CD14-positive monocyte (primary cell): ENCODE measurements around the gene BORCS5. TPM values are rescaled to one million over a fixed set of nuclear protein-coding genes. Genes with fewer than 3 reads are reported as not detected.

Source experiments
- DNase-seq, 3 donors: peaks; one replicate each; pipeline ENCODE4 v3.0.0-alpha.2; 2011 to 2022
- H2AFZ ChIP-seq: 2 replicates; pipeline ENCODE4 v1.6.0; 2012; ENCODE audit warnings: mild to moderate bottlenecking, low read depth, low read length, inconsistent platforms; ENCODE audit not compliant: insufficient read depth, poor library complexity, severe bottlenecking
- H3K27ac ChIP-seq, 2 donors: 1 replicate in 1 of 2; 2 replicates in 1 of 2; pipeline ENCODE4 v1.5.1; 2012 to 2013; ENCODE audit warnings: low read length in 2 of 2, control low read depth in 1 of 2, inconsistent platforms in 1 of 2, low read depth in 1 of 2, mild to moderate bottlenecking in 1 of 2
- H3K27me3 ChIP-seq, 2 donors: one replicate each; pipeline versions ENCODE4 v1.6.0 to v1.6.1; 2011 to 2013; ENCODE audit warnings: low read length in 2 of 2; ENCODE audit not compliant: control insufficient read depth in 2 of 2, insufficient read depth in 2 of 2
- H3K36me3 ChIP-seq, 2 donors: replicated peaks in 1 of 2; 1 replicate in 1 of 2; 2 replicates in 1 of 2; pipeline versions ENCODE4 v1.5.1 to v1.6.1; 2012 to 2013; ENCODE audit warnings: low read length in 2 of 2, control low read depth in 1 of 2, inconsistent platforms in 1 of 2, mild to moderate bottlenecking in 1 of 2; ENCODE audit not compliant: insufficient read depth in 2 of 2, control insufficient read depth in 1 of 2
- H3K4me1 ChIP-seq, 2 donors: 1 replicate in 1 of 2; 2 replicates in 1 of 2; pipeline versions ENCODE4 v1.5.1 to v1.6.1; 2012 to 2013; ENCODE audit warnings: low read length in 2 of 2, control low read depth in 1 of 2, inconsistent platforms in 1 of 2, mild to moderate bottlenecking in 1 of 2, moderate library complexity in 1 of 2; ENCODE audit not compliant: insufficient read depth in 2 of 2, control insufficient read depth in 1 of 2
- H3K4me2 ChIP-seq: replicated peaks from 2 replicates; pipeline ENCODE3; 2012; ENCODE audit warnings: low read length, moderate library complexity, mild to moderate bottlenecking; ENCODE audit not compliant: poor library complexity, severe bottlenecking; ENCODE audit errors: extremely low read depth
- H3K4me3 ChIP-seq, 3 experiments: fragments of 200-600 bp in 1 of 3; sonication (generic) in 1 of 3; replicated peaks in 1 of 3; 1 replicate in 2 of 3; 2 replicates in 1 of 3; pipeline ENCODE4 v1.5.1; 2011 to 2013; ENCODE audit warnings: low read length in 3 of 3, mild to moderate bottlenecking in 3 of 3, control low read depth in 2 of 3, low read depth in 2 of 3, inconsistent platforms in 1 of 3, moderate library complexity in 1 of 3
- H3K79me2 ChIP-seq: 2 replicates; pipeline ENCODE4 v1.6.0; 2012; ENCODE audit warnings: mild to moderate bottlenecking, control low read depth, inconsistent platforms, low read length, moderate library complexity; ENCODE audit not compliant: insufficient read depth
- H3K9ac ChIP-seq: 2 replicates; pipeline ENCODE4 v1.6.0; 2017; ENCODE audit warnings: low read length, mild to moderate bottlenecking; ENCODE audit not compliant: insufficient read depth, poor library complexity, severe bottlenecking
- H3K9me3 ChIP-seq, 2 donors: replicated peaks in 1 of 2; 1 replicate in 1 of 2; 2 replicates in 1 of 2; pipeline versions ENCODE4 v1.5.1 to v1.6.1; 2012 to 2013; ENCODE audit warnings: low read length in 2 of 2, control low read depth in 1 of 2; ENCODE audit not compliant: control insufficient read depth in 1 of 2, insufficient read depth in 1 of 2
- H4K20me1 ChIP-seq: 2 replicates; pipeline ENCODE4 v1.6.0; 2012; ENCODE audit warnings: mild to moderate bottlenecking, low read length, control low read depth, moderate library complexity; ENCODE audit not compliant: insufficient read depth
- H3K27ac Mint-ChIP-seq, 7 donors: one replicate each; pipeline ENCODE4 v1.8.0; 2020; ENCODE audit warnings: mild to moderate bottlenecking in 7 of 7, mixed read lengths in 7 of 7, moderate library complexity in 6 of 7, inconsistent platforms in 2 of 7
- H3K27me3 Mint-ChIP-seq, 3 donors: one replicate each; pipeline ENCODE4 v1.8.0; 2021 to 2022; ENCODE audit warnings: low read depth in 3 of 3, mild to moderate bottlenecking in 3 of 3, mixed read lengths in 3 of 3, moderate library complexity in 3 of 3, inconsistent platforms in 1 of 3
- H3K36me3 Mint-ChIP-seq, 2 donors: one replicate each; pipeline ENCODE4 v1.8.0; 2020; ENCODE audit warnings: mixed read lengths in 2 of 2, inconsistent platforms in 1 of 2, mild to moderate bottlenecking in 1 of 2
- H3K4me1 Mint-ChIP-seq: one replicate; pipeline ENCODE4 v1.8.0; 2020; ENCODE audit warnings: mild to moderate bottlenecking, mixed read lengths
- H3K4me3 Mint-ChIP-seq, 2 donors: one replicate each; pipeline ENCODE4 v1.8.0; 2020; ENCODE audit warnings: mild to moderate bottlenecking in 2 of 2, mixed read lengths in 2 of 2, moderate library complexity in 1 of 2
- H3K9me3 Mint-ChIP-seq, 7 donors: one replicate each; pipeline ENCODE4 v1.8.0; 2020 to 2022; ENCODE audit warnings: mixed read lengths in 7 of 7, mild to moderate bottlenecking in 6 of 7, moderate library complexity in 6 of 7, inconsistent platforms in 2 of 7
- CTCF ChIP-seq: fragments of 200-600 bp; IDR thresholded peaks from one replicate; pipeline ENCODE4 v1.8.0; 2022; ENCODE audit warnings: antibody characterized with exemption, mild to moderate bottlenecking
- WGBS: methylation state at CpG from one replicate; pipeline ENCODE4 v1.1.5; 2013; ENCODE audit warnings: missing lambda C conversion rate; ENCODE audit not compliant: insufficient coverage; 5-methylcytosine and 5-hydroxymethylcytosine counted together
- intact Hi-C, 2 donors: fragments of 100-400 bp; cut with micrococcal nuclease; formaldehyde crosslinking; loops; one replicate each; pipeline versions ENCODE4 v1.15.0 to v1.15.1; 2023
- polyA plus RNA-seq, 3 donors: library from polyadenylated mRNA; depleted of rRNA in 1 of 3; unstranded in 2 of 3; stranded (reverse) in 1 of 3; fragments of 300-500 nt in 2 of 3; fragments of >200 nt in 1 of 3; fragmentation: Illumina TruSeq in 2 of 3; gene quantifications; 1 replicate in 2 of 3; 2 replicates in 1 of 3; pipeline ENCODE4 v1.2.3, GENCODE V29; 2012 to 2021

BORCS5 gene
- polyA plus RNA-seq, 3 donors: 8.5 to 15.1 (median 9.6) TPM

DNA sequence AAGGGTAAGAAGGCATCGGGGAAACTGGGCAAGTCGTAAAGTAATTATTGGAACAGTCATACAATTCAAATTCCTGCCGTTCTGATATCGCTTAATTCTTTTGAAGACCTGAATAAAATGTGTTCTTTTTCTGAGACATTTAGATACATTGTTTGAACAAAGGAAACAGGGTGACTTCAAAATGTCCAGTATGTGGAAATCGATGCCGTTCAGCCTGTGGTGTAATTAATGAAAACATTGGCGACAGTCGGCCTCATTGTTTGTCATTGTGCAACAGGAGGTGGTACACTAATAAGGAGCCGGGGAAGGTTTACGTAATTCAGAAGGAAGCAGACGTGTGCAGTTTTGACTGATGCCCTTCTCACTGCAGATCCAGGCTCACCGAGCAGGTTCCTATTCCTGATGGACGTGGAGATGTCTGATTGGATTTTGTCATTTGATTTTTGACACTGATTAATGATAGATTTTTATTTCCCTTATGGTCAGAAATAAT is 92.7 kb downstream of the BORCS5 start:
- Mint-ChIP-seq H3K4me3 (peak overlapping the region in 1 of 2 donors; percentile 27), H3K4me1 (peaks cover 26% of the 10 kb centered on the region), H3K9me3 (no peaks in the 10 kb centered on the region), H3K36me3 (no peaks in the 10 kb centered on the region), H3K27me3 (peaks cover 0 to 1% (median 0%) of the 10 kb centered on the region in 3 donors), H3K27ac (peak overlapping the region; percentile 80 to 91 (median 85))
- no peaks in the 10 kb centered on the region for H4K20me1 ChIP-seq
- no peaks in the 10 kb centered on the region for H3K36me3 ChIP-seq
- no peak for TF ChIP-seq CTCF
- no peaks in the 10 kb centered on the region for H3K9me3 ChIP-seq
- H2AFZ ChIP-seq: peak overlapping the region; percentile 7
- peak overlapping the region; percentile 25 for H3K4me2 ChIP-seq
- no peaks in the 10 kb centered on the region for H3K27me3 ChIP-seq
- DNase-seq: peak; percentile 82 to 97 (median 89)
- peaks cover 19 to 24% of the 10 kb centered on the region in 2 donors for H3K4me1 ChIP-seq
- H3K79me2 ChIP-seq: no peaks in the 10 kb centered on the region
- WGBS: 13% methylated on average over 8 of the region's 13 CpGs
- intact Hi-C loops: loop anchor here in 1 of 2 donors (10.0 kb wide), 2 partner anchors 65 to 115 kb away; partner anchors contain the start of gene DUSP16
- no peak overlapping the region for H3K9ac ChIP-seq
- peak overlapping the region in 1 of 2 donors; percentile 58 for H3K27ac ChIP-seq
- H3K4me3 ChIP-seq: no peak overlapping the region

GRCh38 chr12:12450043-12450471 is 93.2 kb downstream of the BORCS5 start:
- Histone ChIP-seq H3K79me2 (no peaks in the 10 kb centered on the region), H3K9ac (no peak overlapping the region), H3K4me1 (peaks cover 19 to 24% of the 10 kb centered on the region in 2 donors), H3K4me3 (no peak overlapping the region), H3K9me3 (no peaks in the 10 kb centered on the region), H3K4me2 (peak overlapping the region; percentile 25), H4K20me1 (no peaks in the 10 kb centered on the region), H2AFZ (no peak overlapping the region), H3K27ac (peak overlapping the region in 1 of 2 donors; percentile 58), H3K36me3 (no peaks in the 10 kb centered on the region), H3K27me3 (no peaks in the 10 kb centered on the region)
- H3K4me1 Mint-ChIP-seq: peaks cover 26% of the 10 kb centered on the region
- peaks cover 0 to 1% (median 0%) of the 10 kb centered on the region in 3 donors for H3K27me3 Mint-ChIP-seq
- WGBS: no CpG with 5 or more reads among the region's 2 CpGs
- TF ChIP-seq CTCF: no peak
- no peaks in the 10 kb centered on the region for H3K9me3 Mint-ChIP-seq
- peak overlapping the region; percentile 62 to 91 (median 85) for H3K27ac Mint-ChIP-seq
- intact Hi-C loops: no loop called here
- H3K4me3 Mint-ChIP-seq: no peak overlapping the region
- H3K36me3 Mint-ChIP-seq: no peaks in the 10 kb centered on the region
- no peak for DNase-seq
